H4 (cell line): ENCODE results near the gene ITGB1BP1. TPM values are rescaled to one million over a fixed set of nuclear protein-coding genes. Genes with fewer than 3 reads are reported as not detected.

Source experiments
- DNase-seq: peaks from one replicate; pipeline ENCODE4 v3.0.0-alpha.2; 2015; ENCODE audit warnings: low spot score
- total RNA-seq: library from RNA; depleted of rRNA; stranded (reverse); fragments of >200 nt; shearing (Covaris generic); gene quantifications from 2 replicates; pipeline ENCODE4 v1.2.3, GENCODE V29; 2014

ITGB1BP1 gene
- total RNA-seq, 1 experiment from 2014 or later: 36.7 TPM

DNA sequence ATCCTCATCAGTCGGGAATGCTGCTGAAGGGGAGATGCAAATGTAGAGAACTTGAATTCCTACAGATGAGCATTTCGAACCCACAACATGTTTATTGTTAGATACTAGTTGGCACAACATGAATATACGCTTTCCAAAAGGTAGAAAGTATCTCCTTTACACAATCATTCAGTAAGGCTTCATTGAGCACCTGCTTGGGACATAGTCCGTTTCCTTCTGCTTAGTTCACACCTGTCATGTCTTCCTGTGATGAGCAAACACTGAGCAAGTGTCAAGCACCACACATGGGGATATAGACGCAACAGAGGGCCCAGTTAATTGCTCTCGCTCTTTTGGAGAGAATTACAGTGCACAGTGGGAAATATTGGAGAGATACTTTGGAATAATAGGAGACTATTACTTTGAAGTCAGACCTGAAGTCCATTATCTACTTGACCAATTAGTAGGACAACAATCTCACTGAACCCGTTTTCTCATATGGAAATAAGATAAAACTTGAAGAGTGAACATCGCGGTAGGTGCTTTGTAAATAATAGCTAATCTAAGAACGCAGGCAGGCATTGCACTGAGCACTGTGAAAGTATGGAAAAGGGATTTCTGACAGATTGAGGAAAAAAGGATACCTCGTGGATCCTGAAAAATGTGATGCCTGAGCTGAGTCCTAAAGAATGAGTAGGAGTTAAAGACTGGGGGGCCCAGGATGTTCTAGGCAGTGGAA is 1.3 kb upstream of the ITGB1BP1 start:
- DNase-seq: no peak

DNA sequence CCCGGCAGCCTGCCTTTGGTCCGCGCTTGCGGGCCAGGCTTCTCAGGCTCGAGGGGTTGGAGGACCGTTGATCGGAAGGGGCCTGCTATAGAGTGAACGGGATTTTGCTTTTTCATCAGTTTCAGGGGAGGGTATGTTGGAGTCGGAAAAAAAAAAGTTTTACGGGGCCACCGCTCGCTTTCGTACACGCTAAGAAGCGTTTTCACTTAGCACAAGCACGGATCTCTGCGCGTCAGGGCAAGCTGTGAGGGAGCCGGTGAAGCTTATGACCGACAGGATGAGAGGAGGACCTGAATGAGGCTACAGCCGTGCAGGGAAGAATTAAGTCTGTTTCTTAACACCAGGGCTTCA is 569 bp upstream of the ITGB1BP1 start:
- no peak for DNase-seq

DNA sequence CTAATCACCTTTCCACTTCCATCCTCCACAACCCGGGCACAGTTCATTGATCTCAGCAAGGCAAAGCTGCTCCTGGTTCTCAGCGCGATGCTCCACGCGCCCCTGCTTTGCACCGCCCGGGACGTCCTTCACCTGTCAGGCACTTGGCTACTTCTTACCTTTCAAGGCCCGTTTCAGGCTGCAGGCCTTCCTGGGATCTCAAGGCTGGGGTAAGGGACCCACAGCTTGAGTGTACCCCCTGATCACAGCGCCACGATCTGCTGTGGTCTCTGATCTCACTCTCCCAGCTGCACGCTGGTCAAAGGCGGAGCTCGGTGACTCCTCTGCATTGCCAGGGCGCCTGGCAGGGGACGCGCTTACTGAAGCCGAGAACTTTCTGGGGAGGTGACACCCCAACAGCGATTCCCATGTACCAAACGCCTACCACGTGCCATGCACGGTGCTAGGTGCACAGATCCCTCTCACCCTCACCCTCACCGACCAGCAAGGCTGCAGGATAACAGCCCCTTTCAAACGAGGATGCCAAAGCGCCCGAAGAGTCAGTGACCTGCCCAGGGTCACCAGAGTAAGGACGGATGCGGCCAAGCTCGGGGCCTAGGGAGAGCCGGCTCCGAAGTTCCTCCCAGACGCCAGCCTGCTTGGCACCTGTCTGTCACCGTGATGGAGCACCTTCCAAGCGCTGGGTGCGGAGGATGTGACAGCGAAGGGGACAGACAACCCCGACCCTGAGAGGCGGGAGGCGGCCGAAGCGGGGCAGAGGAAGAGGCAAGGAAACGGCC is 818 bp downstream of the ITGB1BP1 start:
- no peak for DNase-seq

DNA sequence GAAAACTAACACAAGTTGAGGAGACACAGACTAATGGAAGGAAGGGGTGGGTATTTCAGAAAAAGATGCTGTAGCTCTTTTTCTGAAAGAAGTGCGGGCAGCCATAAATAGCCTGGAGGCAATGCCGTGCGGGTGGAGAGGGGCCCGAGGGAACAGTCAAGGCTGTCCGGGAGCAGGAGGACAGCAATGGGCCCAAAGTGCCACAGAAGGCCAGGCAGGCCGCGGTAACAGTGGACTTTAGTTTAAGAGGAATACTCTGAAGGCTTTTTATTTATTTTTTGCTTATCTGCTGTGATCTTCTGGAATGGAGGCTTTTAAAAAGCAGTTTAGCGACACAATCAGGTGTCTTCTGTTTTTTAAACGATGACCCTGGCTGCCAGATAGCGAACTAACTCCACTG is 2.8 kb downstream of the ITGB1BP1 start:
- DNase-seq: no peak

DNA sequence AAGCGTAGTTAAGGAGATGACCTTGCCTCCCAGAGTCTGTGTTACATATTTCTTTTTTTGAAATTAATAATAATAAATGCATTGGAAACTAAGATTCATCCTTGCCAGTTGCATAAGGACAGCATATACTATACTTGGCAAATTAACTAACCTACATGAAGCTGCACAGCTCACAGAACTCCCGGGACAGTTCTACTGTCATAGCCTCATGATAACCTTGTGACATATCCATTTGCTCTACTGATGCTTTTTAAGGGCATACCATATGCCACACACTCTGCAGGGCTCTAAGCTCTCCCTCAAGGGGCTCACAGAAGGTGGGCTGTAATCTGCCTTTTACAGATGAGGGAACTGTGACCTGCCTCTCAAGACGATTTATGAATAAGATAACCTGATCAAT is 3.8 kb downstream of the ITGB1BP1 start:
- DNase-seq: no peak

DNA sequence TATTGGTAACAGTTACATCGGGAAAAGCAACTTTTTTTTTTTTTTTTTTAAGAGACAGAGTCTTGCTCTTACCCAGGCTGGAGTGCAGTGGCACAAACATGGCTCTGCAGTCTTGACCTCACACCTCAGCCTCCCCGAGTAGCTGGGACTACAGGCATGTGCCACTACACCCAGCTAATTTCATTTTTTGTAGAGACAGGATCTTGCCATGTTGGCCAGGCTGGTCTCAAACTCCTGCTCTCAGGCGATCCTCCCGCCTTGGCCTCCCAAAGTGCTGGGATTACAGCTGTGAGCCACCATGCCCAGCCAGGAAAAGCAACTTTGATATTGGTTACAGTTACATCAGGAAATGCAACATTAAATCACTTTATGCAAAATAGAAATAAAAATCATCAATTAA is 4.6 kb downstream of the ITGB1BP1 start:
- no peak for DNase-seq

DNA sequence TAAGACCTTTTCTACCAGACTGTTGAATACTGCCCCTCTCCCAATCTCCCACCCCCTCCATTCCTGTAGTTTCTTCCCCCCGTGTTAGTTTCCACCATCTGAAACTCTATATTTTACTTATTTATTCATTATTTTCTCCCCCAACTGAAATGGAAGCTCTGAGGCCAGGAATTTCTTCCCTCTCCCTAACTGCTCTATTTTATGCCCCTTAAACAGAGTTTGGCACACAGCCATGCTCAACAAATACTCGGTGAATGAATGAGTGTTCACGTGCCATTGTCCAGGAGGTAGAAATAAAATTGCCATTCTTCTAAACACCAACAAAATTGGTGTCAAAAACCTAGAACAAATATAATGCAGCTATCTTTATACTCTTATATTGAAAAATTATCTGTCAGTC is 5.6 kb downstream of the ITGB1BP1 start:
- DNase-seq: no peak

DNA sequence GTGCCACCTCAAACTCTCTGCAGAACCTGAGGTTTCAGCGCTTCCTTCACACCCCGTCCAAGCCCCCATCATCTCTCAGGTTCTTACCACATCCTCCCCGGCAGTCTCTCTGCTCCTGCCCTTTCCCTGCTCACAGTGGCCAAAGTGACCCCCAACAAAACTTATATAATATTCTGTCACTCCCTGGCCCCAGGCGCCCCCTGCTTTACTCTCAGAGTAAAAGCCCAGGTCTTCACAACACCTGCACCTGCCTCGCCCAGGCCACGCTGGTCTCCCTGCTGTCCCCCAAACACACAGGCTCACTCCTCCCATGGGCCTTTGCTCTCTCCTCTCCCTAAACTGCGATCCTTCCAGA is 6.4 kb downstream of the ITGB1BP1 start:
- DNase-seq: no peak

DNA sequence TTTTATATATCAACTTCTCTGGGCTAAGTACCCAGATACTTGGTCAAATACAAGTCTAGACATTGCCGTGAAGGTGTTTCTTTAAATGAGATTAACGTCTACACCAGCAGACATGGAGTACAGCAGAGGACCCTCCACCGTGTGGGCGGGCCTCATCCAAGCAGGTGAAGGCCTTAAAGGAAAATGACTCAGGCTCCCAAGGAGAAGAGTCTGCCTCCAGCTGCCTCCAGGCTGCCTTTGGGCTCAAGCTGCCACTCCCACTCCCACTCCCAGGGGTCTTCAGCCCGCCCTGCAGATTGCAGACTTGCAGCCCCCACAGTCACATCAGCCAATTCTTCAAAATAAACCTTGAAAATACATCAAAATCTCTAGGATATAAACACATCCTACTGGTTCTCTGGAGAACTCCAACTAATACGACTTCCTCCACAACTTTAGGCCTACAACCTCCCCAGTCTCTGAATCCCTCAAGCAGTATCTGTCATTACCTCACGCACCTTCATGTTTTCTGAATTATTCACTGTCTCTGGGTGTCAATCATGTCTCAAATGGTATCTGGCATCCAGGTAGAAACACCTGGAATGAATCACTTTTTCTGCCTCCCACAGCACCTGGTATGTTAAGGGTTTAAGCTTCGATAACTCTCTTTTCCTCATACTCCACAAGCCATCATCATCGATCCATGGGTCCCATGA is 6.9 kb downstream of the ITGB1BP1 start:
- no peak for DNase-seq

DNA sequence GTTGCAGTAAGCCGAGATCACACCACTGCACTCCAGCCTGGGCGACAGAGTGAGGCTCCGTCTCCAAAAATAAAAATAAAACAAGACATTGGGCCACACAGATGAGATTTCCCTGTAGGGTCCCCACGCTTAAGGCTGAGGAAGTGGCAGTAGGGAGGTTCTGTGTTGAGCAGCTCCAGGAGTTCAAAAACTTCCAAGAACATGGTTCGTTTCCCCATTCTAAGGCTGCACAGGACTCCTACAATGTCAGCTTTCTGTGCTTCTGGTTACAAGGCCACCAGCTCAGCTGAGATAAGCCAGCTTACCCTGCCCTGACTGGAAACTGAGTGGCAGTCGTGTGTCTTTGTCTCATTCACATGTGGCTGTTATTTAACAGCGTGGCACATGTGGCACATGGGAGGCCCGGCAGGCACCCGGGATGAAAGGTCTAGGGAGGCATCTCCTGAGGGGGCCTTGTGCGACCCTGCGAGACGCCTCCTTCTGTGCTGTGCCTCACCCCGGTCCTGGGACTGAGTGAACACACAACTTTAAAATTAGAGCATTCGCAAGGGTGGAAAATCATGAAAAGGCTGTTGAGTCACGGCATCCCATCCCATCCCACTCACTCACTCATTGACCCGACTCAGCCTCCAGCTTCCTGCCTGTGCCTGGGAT is 7.7 kb downstream of the ITGB1BP1 start:
- DNase-seq: no peak

DNA sequence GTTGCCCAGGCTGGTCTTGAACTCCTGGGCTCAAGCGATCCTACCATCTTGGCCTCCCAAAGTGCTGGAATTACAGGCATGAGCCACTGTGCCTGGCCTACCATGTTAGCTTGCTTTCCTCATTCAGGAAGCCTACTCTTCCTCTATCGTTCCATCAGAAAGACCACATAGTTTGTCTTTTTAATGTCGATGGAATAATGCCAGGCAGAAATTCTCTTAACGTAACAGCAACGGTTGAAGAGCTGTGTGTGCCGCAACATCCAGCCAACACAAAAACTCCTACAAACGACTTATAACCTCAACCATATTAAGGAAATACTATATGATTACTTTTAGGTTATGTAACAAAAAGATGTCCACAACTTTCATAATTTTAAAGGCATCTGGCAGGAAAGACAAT is 10.5 kb downstream of the ITGB1BP1 start:
- DNase-seq: no peak

DNA sequence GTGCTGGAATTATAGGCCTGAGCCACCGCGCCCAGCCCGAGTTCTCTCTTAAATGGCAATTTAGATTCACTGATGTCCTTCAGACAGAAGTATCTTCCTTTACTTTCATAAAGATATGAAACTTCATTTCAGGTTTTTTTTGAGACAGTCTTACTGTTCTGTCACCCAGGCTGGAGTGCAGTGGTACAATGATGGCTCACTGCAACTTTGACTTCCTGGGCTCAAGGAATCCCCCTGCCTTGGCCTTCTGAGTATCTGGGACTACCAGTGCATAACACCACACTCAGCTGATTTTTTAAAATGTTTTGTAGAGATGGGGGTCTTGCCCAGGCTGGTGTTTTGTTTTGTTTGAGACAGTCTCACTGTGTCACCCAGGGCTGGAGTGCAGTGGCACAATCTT is 13.2 kb downstream of the ITGB1BP1 start:
- DNase-seq: no peak

DNA sequence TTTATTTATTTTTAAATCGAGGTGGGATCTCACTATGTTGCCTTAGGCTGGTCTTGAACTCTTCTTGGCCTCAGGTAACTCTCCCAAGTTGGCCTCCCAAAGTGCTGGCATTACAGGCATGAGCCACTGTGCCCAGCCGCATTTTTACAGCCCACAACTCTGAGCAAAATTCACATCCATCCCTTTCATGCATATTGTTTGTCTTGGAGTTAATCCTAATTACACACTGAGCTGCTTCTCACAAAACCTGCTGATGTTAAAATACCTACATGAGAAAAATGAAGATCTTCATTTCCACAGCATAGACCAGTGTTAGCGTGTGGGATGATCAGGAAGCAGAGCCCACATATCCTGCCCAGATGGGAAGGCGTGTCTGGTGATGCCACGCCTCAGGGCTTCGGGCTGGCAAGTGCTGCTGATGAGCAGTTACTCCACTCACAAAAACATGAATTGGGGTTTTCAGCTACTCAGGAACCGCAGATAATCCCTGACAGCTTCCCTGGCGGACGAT is 14.6 kb downstream of the ITGB1BP1 start:
- DNase-seq: no peak

DNA sequence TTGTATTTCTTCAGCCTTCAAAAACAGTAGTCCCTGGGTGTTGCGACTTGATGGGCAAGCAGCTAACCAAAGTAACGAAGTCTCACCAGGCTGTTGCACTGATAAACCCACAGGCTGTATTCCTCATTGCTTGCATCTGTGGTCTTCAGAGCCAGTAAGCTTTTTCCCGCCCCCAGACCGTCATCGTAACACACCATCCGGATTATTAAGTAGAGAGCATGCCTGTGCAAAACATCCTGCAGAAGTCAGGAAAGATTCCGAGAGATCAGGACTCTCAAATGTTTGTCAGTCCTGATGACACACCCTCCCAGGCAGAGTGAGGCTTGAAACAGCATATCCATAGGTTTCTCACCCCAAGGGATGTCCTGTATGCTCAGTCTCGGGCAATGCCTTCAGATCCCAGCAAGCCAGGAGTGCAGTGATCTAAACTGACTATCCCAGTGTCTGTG is 15.9 kb downstream of the ITGB1BP1 start:
- DNase-seq: no peak

DNA sequence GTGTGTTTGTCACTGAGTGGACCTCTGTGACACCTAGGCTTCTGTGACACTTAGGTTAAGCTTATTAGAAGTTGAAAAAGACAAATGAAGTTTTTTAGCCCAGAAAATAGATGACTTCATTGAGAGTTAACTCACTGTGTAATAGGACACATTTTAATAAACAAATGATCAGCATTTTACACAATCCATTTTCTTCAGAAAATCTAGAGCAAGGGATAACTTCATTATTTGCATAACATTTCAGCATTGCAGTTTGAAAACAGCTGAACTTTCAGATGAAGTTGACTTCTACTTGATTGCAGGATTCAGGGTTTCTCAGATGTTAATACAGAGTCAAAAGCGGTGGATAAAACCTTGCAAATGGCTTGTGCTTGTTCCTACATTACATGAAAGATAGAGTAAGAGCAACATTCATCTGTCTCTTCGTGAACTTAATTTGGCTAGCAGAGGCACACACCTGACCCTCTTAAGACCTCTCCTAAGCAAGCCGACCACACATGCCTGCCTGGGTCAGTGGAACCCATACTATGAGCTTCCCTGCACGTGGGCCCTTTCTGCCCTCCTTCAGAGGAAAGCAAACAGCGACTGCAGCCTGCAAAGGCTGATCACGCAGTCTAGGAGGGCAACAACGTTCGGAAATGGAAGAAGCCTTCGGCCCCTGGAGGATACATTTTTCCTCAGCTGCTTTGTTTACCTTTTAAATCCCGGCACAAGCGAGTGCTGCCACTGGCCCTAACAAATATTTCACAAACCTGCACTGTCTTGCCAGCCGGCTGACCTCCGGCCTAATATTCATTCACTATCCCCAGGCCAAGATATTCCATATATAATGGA is 16.6 kb downstream of the ITGB1BP1 start:
- no peak for DNase-seq

DNA sequence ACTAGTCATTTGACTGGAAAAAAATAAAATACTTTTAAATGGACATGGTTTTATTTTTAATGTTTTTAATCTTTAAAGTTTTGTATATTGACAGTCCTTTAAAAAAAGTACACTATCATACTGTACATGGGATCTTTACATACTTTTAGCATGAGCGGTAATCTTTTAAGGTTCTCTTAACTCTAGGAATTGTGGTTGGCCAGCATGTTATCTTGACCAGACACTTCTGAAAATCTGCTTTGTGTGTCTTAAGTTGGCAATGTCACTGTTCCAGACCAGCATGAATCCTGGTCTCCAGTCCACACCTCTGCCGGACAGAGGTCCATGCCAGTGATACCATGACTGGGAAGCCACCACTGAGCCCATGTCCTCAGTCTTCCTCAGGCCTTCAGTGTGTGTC is 17.7 kb downstream of the ITGB1BP1 start:
- no peak for DNase-seq

DNA sequence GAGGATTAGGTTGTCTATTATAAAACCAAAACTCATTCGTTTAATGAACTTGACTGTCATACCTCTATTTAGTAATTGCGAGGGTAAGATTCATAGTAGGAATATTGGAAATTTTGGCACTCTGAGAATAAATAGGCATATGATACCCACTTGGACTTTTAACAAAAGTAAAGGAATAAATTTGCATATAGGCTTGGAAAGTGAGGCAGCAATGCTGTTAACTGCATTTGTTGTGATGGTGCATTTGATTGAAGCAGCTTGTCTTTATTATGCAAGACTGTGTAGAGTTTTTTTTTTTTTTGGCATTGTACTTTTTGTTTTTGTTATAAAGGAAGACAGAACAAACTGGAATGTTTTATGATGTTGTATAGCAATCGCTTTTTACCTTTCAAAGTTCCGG is 18.9 kb downstream of the ITGB1BP1 start:
- DNase-seq: no peak

DNA sequence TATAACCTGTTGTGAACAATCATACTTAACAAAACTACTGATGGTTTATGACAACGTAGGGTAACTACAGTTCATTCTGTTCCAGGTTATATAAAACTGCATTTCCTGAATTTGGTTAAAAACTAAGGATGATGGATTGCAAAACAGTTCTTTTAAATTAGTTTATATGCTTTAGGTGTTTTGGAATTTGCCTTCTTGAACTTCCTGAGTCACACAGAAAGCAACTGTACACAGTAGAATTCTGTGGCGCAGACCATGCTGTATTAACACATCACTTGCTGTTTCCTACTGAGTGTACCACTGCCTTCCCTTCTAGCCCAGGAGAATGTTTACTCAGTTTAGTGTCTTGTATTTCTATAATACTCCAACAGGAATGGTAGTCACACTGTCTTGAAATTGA is 19.4 kb downstream of the ITGB1BP1 start:
- no peak for DNase-seq

DNA sequence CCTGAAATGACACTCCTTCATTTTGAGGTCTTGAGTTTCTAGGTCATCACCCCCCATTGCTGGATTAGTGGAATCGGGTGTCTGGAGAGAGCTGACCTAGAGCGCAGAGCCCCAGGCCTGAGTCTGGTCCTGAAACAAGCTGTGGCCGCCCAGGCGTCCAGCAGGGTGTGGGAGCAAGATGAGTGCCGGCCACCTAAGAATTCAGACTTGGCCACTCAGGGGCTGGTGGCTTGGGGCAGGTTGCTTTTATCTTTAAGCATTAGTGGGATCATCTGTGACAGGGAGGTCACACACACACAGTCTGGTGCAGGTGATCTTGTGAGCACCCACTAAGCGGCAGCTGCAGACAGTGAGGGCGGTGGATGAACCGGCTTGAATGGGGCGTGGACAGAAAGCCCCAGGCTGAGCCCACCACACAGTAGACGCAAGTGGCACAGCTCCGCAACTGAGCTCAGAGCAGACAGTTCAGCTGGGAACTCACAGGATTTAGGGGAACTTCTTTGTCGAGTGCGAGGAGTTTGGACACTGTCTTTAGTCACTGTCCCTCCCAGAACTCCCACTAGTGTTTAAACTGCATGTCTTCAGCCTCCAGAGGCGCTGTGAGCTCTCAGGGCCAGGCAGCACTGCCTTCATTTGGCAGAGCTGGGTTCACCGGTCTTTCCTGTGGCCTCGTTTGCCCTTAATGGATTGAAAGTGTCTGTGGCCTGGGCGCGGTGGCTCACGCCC is 21.5 kb downstream of the ITGB1BP1 start:
- DNase-seq: no peak

DNA sequence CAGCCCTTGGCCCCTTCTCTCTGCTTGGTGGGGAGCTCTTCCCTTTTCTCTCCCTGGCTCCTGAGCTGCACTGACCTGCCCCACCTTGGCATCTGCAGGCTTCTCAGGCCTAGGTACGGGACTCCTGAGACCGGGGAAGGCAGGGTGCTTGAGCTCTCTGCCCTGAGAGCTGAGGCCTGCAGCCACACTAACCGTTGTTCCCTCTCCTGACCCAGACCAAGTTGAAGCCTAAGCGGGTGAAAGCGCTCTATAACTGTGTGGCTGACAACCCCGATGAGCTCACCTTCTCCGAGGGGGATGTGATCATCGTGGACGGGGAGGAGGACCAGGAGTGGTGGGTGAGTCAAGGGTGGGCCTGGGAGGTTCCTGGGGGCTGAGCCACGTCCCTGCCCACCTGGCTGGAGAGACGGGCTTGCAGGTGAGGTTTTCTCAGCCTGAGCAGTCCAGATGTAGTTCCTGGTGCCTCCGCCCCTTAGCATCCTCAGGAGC is 22.2 kb downstream of the ITGB1BP1 start:
- DNase-seq: no peak
